Suppressor macrophage treated with lipopolysaccharide for 1 hour (primary cell): ENCODE results near the gene MYL12A.
A peak's percentile ranks its signal among the peaks of the same experiment; 100 is the strongest.

ENCODE experiments used
- DNase-seq, 3 donors: peaks; one replicate each; pipeline ENCODE4 v3.0.0-alpha.2; 2020 to 2022

The MYL12A gene

GRCh38 chr18:3225588-3225987 is 22.0 kb upstream of the MYL12A start:
- DNase-seq: no peak

GRCh38 chr18:3226048-3226447 is 21.6 kb upstream of the MYL12A start:
- DNase-seq: no peak

GRCh38 chr18:3230401-3231334 is 16.9 kb upstream of the MYL12A start:
- peak; percentile 5 to 40 (median 27) for DNase-seq

GRCh38 chr18:3233004-3233403 is 14.6 kb upstream of the MYL12A start:
- no peak for DNase-seq

GRCh38 chr18:3233433-3234168 is 14.0 kb upstream of the MYL12A start:
- no peak for DNase-seq

GRCh38 chr18:3234457-3234856 is 13.1 kb upstream of the MYL12A start:
- no peak for DNase-seq

GRCh38 chr18:3235846-3236245 is 11.8 kb upstream of the MYL12A start:
- peak; percentile 26 to 40 (median 29) for DNase-seq

GRCh38 chr18:3236470-3236869 is 11.1 kb upstream of the MYL12A start:
- DNase-seq: no peak

GRCh38 chr18:3238742-3239141 is 8.9 kb upstream of the MYL12A start:
- no peak for DNase-seq

GRCh38 chr18:3245185-3245564 is 2.4 kb upstream of the MYL12A start:
- DNase-seq: no peak

- DNase-seq: peak; percentile 91 to 93 (median 93)
Observed at GRCh38 chr18:3245853-3246634, 1.6 kb upstream of the MYL12A start.

- DNase-seq: peak; percentile 52 to 58 (median 52)
Observed at GRCh38 chr18:3246635-3247239, 864 bp upstream of the MYL12A start.

GRCh38 chr18:3248062-3248657 is 559 bp downstream of the MYL12A start:
- peak; percentile 60 to 64 (median 63) for DNase-seq

- DNase-seq: peak; percentile 53 to 70 (median 60)
Observed at GRCh38 chr18:3248658-3249359, 1.2 kb downstream of the MYL12A start.

GRCh38 chr18:3250237-3251107 is 2.9 kb downstream of the MYL12A start:
- peak in 2 of 3 donors; percentile 60 to 71 for DNase-seq

GRCh38 chr18:3251249-3251962 is 3.8 kb downstream of the MYL12A start:
- peak in 1 of 3 donors; percentile 33 for DNase-seq

- no peak for DNase-seq
Observed at GRCh38 chr18:3251963-3252277, 4.3 kb downstream of the MYL12A start.

- no peak for DNase-seq
Observed at GRCh38 chr18:3252843-3253242, 5.2 kb downstream of the MYL12A start.

- DNase-seq: no peak
Observed at GRCh38 chr18:3254725-3255124, 7.1 kb downstream of the MYL12A start.

GRCh38 chr18:3255611-3256165 is 8.1 kb downstream of the MYL12A start:
- DNase-seq: peak; percentile 31 to 55 (median 44)
